HG03575 (cell line): ENCODE data around the gene TOP1.
"Not testable (repeated sequence)": the region's sequence is repeated elsewhere in the genome, so short reads cannot be mapped to it uniquely, and the experiment has no call there.

Experiments
- ATAC-seq: cut with Tn5 transposase; IDR thresholded peaks from one replicate; pipeline ENCODE4 v1.9.1; 2021; ENCODE audit not compliant: unreplicated experiment, insufficient number of reproducible peaks, low FRiP score; ENCODE audit errors: extremely low read depth

Gene TOP1

GRCh38 chr20:41003143-41003935 lies 25.3 kb upstream of the TOP1 start:
- no peak for ATAC-seq

GRCh38 chr20:41003936-41004294 lies 24.7 kb upstream of the TOP1 start:
- ATAC-seq = not testable (repeated sequence)

- ATAC-seq = no peak
Measured at GRCh38 chr20:41004531-41005360, 23.9 kb upstream of the TOP1 start.

GRCh38 chr20:41005361-41005729 lies 23.3 kb upstream of the TOP1 start:
- no peak for ATAC-seq

- ATAC-seq = no peak
Measured at GRCh38 chr20:41006126-41006935, 22.3 kb upstream of the TOP1 start.

- ATAC-seq = no peak
Measured at GRCh38 chr20:41006936-41007474, 21.6 kb upstream of the TOP1 start.

GRCh38 chr20:41007481-41007880 lies 21.1 kb upstream of the TOP1 start:
- no peak for ATAC-seq

GRCh38 chr20:41009946-41010345 lies 18.7 kb upstream of the TOP1 start:
- no peak for ATAC-seq

- peak; percentile 55 for ATAC-seq
Measured at GRCh38 chr20:41011551-41012067, 17.0 kb upstream of the TOP1 start.

GRCh38 chr20:41014561-41015088 lies 14.0 kb upstream of the TOP1 start:
- ATAC-seq = no peak

GRCh38 chr20:41017448-41018042 lies 11.1 kb upstream of the TOP1 start:
- no peak for ATAC-seq

GRCh38 chr20:41018153-41018552 lies 10.5 kb upstream of the TOP1 start:
- no peak for ATAC-seq

GRCh38 chr20:41023549-41023948 lies 5.1 kb upstream of the TOP1 start:
- no peak for ATAC-seq

- ATAC-seq = no peak
Measured at GRCh38 chr20:41027366-41027765, 1.3 kb upstream of the TOP1 start.

GRCh38 chr20:41027872-41028358 lies 707 bp upstream of the TOP1 start:
- no peak for ATAC-seq

- no peak for ATAC-seq
Measured at GRCh38 chr20:41029150-41029901, 704 bp downstream of the TOP1 start.

- no peak for ATAC-seq
Measured at GRCh38 chr20:41030061-41030460, 1.4 kb downstream of the TOP1 start.
